H1 (cell line): ENCODE results near the gene MXRA8. TPM values are rescaled to one million over a fixed set of nuclear protein-coding genes. Genes with fewer than 3 reads are reported as not detected.

Experiments
- CREB1 ChIP-seq: IDR thresholded peaks from 2 replicates; pipeline ENCODE4 v1.6.1; 2012; ENCODE audit warnings: inconsistent platforms
- CTCF ChIP-seq, 3 experiments: IDR thresholded peaks; 1 replicate in 2 of 3; 2 replicates in 1 of 3; pipeline versions ENCODE4 v1.5.1 to v1.6.1; 2011; ENCODE audit warnings: low read length in 3 of 3, mild to moderate bottlenecking in 3 of 3, inconsistent platforms in 2 of 3, low read depth in 1 of 3, moderate library complexity in 1 of 3; ENCODE audit not compliant: insufficient read depth in 1 of 3; ENCODE audit errors: control extremely low read depth in 1 of 3
- RAD21 ChIP-seq, 2 experiments: IDR thresholded peaks in 1 of 2; conservative IDR thresholded peaks in 1 of 2; 2 replicates each; pipeline ENCODE4 v1.6.1; 2011; ENCODE audit warnings: low read depth in 2 of 2, low read length in 2 of 2, improper control_type of control experiment in 1 of 2, inconsistent platforms in 1 of 2, mild to moderate bottlenecking in 1 of 2, moderate library complexity in 1 of 2
- polyA plus RNA-seq, 7 experiments: library from polyadenylated mRNA; depleted of rRNA in 3 of 7; stranded (reverse) in 5 of 7; unstranded in 2 of 7; fragments of >200 nt in 5 of 7; fragments of 200-250 nt in 2 of 7; gene quantifications; 1 replicate in 5 of 7; 2 replicates in 1 of 7; 4 replicates in 1 of 7; pipeline versions ENCODE4 v1.2.1 to v1.2.3, GENCODE V29; 2011 to 2013; ENCODE audit warnings: missing spikeins in 2 of 7, mixed read lengths in 2 of 7
- total RNA-seq: library from RNA; stranded (reverse); fragmentation: NEBNext Ultra II Directional; extraction: Animal tissue kit (Norgen Biotek cat#: 25700); gene quantifications from 2 replicates; pipeline ENCODE4 v1.2.1, GENCODE V29; 2021

Gene MXRA8
- total and polyA plus RNA-seq, 2 of the 8 experiments (the other 6 are each of a cell fraction or from before 2014, with no cell fraction given) = 10.5 to 17.2 TPM

- TF ChIP-seq CTCF (IDR thresholded peaks at IDR 0.05; ENCODE audit: control extremely low read depth in 1 of 3, insufficient read depth in 1 of 3, low read depth in 1 of 3, low read length in 3 of 3) (peak in 2 of 3 experiments; percentile 33 to 56; a peak in 3 of 4 replicates), RAD21 (IDR thresholded peaks at IDR 0.05 in 1 of 2, conservative IDR thresholded peaks at IDR 0.05 in 1 of 2; ENCODE audit: low read depth in 2 of 2, low read length in 2 of 2) (peak; percentile 45 to 49; a peak in 3 of 4 replicates), CREB1 (peak; percentile 82)
- TF ChIP-seq, all 59 proteins: peak for 7
Observed at GRCh38 chr1:1349256-1350012, 8.9 kb downstream of the MXRA8 start, which contains the start of gene DVL1 (continued).
